ENCODE results near the gene ANXA10.
"Not testable (repeated sequence)": the region's sequence is repeated elsewhere in the genome, so short reads cannot be mapped to it uniquely, and the experiment has no call there.

- TF ChIP-seq IRF3 (IDR thresholded peaks at IDR 0.05; ENCODE audit: low read depth, low read length); CTCF (IDR thresholded peaks at IDR 0.05); TAF1 (IDR thresholded peaks at IDR 0.05; ENCODE audit: borderline replicate concordance, low read depth, low read length); GATA2 (CRISPR knock-in tag; IDR thresholded peaks at IDR 0.05); CHD2 (IDR thresholded peaks at IDR 0.05; ENCODE audit: low read length, partially characterized antibody): not testable (repeated sequence)
- TF ChIP-seq, protein P1, sequence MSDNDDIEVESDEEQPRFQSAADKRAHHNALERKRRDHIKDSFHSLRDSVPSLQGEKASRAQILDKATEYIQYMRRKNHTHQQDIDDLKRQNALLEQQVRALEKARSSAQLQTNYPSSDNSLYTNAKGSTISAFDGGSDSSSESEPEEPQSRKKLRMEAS (IDR thresholded peaks at IDR 0.05; ENCODE audit: low read depth) = not testable (repeated sequence)
These were observed 45.4 kb downstream of the ANXA10 start for GRCh38 chr4:168137695-168138094.
